Measurements from ENCODE around the gene KLHL36. TPM values are rescaled to one million over a fixed set of nuclear protein-coding genes. Genes with fewer than 3 reads are reported as not detected.

The KLHL36 gene
- total and polyA plus RNA-seq, 9 of the 15 experiments (the other 6 are each of a cell fraction or from before 2014, with no cell fraction given): 2.1 to 51.2 (median 18.5) TPM

DNA sequence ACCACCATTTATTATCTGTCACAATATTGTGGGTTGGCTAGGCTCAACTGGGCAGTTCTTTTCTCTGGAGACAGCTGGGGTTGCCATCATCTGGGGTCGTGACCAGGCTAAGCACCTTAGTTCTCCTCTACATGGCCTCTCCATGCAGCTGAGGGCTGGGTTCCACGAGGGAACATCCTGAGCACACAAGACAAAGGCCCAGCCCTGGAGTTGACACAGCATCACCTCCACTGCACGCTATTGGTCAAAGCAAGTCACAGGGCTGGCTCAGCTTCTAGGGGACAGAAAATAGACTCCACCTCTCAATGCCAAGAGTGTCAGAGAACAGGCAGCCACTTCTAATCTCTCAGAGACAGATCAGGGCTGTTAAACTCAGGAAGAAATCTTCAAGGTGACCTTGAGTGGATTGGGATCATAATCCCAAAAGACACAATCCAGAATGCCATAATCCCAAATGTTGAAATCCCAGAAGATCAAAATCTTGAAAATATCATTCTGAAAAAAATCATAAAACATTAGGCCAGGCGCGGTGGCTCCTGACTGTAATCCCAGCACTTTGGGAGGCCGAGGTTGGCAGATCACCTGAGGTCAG lies 38.5 kb downstream of the KLHL36 start (continued):
- no peak for TF ChIP-seq HDAC8 (tag; IDR thresholded peaks at IDR 0.05)
- no peak for TF ChIP-seq CEBPB (tag; IDR thresholded peaks at IDR 0.05)
- peak; percentile 24 to 34; a peak in 1 of 4 replicates for TF ChIP-seq NRF1 (conservative IDR thresholded peaks at IDR 0.05 in 1 of 2, IDR thresholded peaks at IDR 0.05 in 1 of 2)
- peak; percentile 64 for TF ChIP-seq NFYB (IDR thresholded peaks at IDR 0.05; ENCODE audit: extremely low read depth, insufficient read length)
- TF ChIP-seq, protein P1, sequence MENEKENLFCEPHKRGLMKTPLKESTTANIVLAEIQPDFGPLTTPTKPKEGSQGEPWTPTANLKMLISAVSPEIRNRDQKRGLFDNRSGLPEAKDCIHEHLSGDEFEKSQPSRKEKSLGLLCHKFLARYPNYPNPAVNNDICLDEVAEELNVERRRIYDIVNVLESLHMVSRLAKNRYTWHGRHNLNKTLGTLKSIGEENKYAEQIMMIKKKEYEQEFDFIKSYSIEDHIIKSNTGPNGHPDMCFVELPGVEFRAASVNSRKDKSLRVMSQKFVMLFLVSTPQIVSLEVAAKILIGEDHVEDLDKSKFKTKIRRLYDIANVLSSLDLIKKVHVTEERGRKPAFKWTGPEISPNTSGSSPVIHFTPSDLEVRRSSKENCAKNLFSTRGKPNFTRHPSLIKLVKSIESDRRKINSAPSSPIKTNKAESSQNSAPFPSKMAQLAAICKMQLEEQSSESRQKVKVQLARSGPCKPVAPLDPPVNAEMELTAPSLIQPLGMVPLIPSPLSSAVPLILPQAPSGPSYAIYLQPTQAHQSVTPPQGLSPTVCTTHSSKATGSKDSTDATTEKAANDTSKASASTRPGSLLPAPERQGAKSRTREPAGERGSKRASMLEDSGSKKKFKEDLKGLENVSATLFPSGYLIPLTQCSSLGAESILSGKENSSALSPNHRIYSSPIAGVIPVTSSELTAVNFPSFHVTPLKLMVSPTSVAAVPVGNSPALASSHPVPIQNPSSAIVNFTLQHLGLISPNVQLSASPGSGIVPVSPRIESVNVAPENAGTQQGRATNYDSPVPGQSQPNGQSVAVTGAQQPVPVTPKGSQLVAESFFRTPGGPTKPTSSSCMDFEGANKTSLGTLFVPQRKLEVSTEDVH (IDR thresholded peaks at IDR 0.05; ENCODE audit: low read depth, partially characterized antibody): no peak
- TF ChIP-seq, protein P2, sequence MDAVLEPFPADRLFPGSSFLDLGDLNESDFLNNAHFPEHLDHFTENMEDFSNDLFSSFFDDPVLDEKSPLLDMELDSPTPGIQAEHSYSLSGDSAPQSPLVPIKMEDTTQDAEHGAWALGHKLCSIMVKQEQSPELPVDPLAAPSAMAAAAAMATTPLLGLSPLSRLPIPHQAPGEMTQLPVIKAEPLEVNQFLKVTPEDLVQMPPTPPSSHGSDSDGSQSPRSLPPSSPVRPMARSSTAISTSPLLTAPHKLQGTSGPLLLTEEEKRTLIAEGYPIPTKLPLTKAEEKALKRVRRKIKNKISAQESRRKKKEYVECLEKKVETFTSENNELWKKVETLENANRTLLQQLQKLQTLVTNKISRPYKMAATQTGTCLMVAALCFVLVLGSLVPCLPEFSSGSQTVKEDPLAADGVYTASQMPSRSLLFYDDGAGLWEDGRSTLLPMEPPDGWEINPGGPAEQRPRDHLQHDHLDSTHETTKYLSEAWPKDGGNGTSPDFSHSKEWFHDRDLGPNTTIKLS (IDR thresholded peaks at IDR 0.05; ENCODE audit: borderline replicate concordance, low read depth): 0 out of 2 replicates have a peak, but pooled peaks have one; percentile 32
- no peak for TF ChIP-seq EP300 (IDR thresholded peaks at IDR 0.05; ENCODE audit: low read length)
- TF ChIP-seq FOSL1 (tag; conservative IDR thresholded peaks at IDR 0.05): no peak
- no peak for TF ChIP-seq HDAC2 (IDR thresholded peaks at IDR 0.05)
- TF ChIP-seq, protein P3, sequence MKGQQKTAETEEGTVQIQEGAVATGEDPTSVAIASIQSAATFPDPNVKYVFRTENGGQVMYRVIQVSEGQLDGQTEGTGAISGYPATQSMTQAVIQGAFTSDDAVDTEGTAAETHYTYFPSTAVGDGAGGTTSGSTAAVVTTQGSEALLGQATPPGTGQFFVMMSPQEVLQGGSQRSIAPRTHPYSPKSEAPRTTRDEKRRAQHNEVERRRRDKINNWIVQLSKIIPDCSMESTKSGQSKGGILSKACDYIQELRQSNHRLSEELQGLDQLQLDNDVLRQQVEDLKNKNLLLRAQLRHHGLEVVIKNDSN (CRISPR knock-in tag; IDR thresholded peaks at IDR 0.05): peak; percentile 87
- TF ChIP-seq, protein P4, sequence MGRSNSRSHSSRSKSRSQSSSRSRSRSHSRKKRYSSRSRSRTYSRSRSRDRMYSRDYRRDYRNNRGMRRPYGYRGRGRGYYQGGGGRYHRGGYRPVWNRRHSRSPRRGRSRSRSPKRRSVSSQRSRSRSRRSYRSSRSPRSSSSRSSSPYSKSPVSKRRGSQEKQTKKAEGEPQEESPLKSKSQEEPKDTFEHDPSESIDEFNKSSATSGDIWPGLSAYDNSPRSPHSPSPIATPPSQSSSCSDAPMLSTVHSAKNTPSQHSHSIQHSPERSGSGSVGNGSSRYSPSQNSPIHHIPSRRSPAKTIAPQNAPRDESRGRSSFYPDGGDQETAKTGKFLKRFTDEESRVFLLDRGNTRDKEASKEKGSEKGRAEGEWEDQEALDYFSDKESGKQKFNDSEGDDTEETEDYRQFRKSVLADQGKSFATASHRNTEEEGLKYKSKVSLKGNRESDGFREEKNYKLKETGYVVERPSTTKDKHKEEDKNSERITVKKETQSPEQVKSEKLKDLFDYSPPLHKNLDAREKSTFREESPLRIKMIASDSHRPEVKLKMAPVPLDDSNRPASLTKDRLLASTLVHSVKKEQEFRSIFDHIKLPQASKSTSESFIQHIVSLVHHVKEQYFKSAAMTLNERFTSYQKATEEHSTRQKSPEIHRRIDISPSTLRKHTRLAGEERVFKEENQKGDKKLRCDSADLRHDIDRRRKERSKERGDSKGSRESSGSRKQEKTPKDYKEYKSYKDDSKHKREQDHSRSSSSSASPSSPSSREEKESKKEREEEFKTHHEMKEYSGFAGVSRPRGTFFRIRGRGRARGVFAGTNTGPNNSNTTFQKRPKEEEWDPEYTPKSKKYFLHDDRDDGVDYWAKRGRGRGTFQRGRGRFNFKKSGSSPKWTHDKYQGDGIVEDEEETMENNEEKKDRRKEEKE (IDR thresholded peaks at IDR 0.05; ENCODE audit: borderline replicate concordance in 1 of 2, control insufficient read depth in 1 of 2, low read depth in 2 of 2, low read length in 1 of 2): no peak
- no peak for TF ChIP-seq ZNF263 (CRISPR knock-in tag; IDR thresholded peaks at IDR 0.05; ENCODE audit: borderline replicate concordance)
- no peak for TF ChIP-seq CAMTA2 (CRISPR knock-in tag; conservative IDR thresholded peaks at IDR 0.05)
- TF ChIP-seq ZBTB8A (IDR thresholded peaks at IDR 0.05; ENCODE audit: partially characterized antibody): no peak
- TF ChIP-seq ZNF140 (CRISPR knock-in tag; IDR thresholded peaks at IDR 0.05): no peak
- TF ChIP-seq, protein P5, sequence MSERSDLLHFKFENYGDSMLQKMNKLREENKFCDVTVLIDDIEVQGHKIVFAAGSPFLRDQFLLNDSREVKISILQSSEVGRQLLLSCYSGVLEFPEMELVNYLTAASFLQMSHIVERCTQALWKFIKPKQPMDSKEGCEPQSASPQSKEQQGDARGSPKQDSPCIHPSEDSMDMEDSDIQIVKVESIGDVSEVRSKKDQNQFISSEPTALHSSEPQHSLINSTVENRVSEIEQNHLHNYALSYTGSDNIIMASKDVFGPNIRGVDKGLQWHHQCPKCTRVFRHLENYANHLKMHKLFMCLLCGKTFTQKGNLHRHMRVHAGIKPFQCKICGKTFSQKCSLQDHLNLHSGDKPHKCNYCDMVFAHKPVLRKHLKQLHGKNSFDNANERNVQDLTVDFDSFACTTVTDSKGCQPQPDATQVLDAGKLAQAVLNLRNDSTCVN (CRISPR knock-in tag; IDR thresholded peaks at IDR 0.05): no peak
